Thyroid gland (tissue), 4 donors: ENCODE results near the gene SPNS3.

Experiments used
- POLR2A ChIP-seq, 2 donors: fragments of 450-650 bp; IDR thresholded peaks; one replicate each; pipeline ENCODE4 v1.6.1; 2017; ENCODE audit warnings: antibody characterized with exemption in 2 of 2, mild to moderate bottlenecking in 2 of 2, moderate library complexity in 1 of 2
- TF ChIP-seq, protein P1 (sequence below), 6 experiments: fragments of 200-600 bp in 3 of 6; fragments of 450-650 bp in 3 of 6; sonication (generic) in 3 of 6; IDR thresholded peaks; one replicate each; pipeline ENCODE4 v1.5.1; 2016 to 2019; ENCODE audit warnings: antibody characterized with exemption in 6 of 6, mild to moderate bottlenecking in 2 of 6, inconsistent platforms in 1 of 6, moderate library complexity in 1 of 6

DNA sequence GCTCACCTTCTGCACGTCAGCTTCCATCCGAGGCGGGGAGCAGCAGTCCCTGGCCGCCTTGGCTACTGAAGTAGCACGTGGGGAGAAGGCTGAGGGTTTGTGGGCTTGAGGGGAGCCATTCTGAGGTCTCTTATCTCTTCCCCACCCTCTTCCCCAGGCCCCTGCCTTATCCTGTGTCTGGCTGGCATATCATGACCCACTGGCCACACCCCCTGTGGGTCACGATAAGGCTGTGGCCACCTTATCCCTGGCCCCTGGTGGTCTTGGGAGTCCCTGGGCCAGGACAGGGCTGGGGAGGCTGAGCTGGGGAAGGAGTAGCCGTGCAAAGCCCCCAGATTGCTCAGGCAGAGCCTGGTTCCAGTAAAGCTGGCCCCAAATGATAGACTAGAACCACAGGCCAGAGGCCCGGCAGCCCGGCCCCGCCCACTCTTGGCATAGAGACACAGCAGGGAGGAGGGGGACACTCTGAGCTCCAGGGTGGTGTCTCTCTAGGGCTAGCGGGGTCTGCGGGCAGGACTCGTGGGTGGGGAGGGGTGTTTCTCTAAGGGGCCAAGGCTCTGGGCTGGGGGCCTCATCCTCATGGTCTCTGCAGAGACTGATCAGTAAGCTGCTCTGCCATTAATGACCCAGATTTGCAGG is 72.6 kb downstream of the SPNS3 start:
- TF ChIP-seq, protein P1, sequence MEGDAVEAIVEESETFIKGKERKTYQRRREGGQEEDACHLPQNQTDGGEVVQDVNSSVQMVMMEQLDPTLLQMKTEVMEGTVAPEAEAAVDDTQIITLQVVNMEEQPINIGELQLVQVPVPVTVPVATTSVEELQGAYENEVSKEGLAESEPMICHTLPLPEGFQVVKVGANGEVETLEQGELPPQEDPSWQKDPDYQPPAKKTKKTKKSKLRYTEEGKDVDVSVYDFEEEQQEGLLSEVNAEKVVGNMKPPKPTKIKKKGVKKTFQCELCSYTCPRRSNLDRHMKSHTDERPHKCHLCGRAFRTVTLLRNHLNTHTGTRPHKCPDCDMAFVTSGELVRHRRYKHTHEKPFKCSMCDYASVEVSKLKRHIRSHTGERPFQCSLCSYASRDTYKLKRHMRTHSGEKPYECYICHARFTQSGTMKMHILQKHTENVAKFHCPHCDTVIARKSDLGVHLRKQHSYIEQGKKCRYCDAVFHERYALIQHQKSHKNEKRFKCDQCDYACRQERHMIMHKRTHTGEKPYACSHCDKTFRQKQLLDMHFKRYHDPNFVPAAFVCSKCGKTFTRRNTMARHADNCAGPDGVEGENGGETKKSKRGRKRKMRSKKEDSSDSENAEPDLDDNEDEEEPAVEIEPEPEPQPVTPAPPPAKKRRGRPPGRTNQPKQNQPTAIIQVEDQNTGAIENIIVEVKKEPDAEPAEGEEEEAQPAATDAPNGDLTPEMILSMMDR (IDR thresholded peaks at IDR 0.05) = no peak
- TF ChIP-seq POLR2A (IDR thresholded peaks at IDR 0.05) = no peak
